ENCODE data around the gene SEPHS1.
"Not testable (repeated sequence)": the region's sequence is repeated elsewhere in the genome, so short reads cannot be mapped to it uniquely, and the experiment has no call there.

Gene SEPHS1

GRCh38 chr10:13276749-13277365 lies 71.2 kb downstream of the SEPHS1 start:
- DNase-seq, result no peak

GRCh38 chr10:13276146-13276545 lies 71.9 kb downstream of the SEPHS1 start:
- not testable (repeated sequence) for DNase-seq

GRCh38 chr10:13272164-13272571 lies 75.9 kb downstream of the SEPHS1 start:
- no peak for DNase-seq

GRCh38 chr10:13271552-13272163 lies 76.4 kb downstream of the SEPHS1 start:
- peak; percentile 62 for DNase-seq

GRCh38 chr10:13270877-13271551 lies 77.1 kb downstream of the SEPHS1 start:
- no peak for DNase-seq

GRCh38 chr10:13268841-13269240 lies 79.3 kb downstream of the SEPHS1 start:
- no peak for DNase-seq

GRCh38 chr10:13268310-13268709 lies 79.8 kb downstream of the SEPHS1 start:
- no peak for DNase-seq

All from CD4-positive, alpha-beta T cell treated with Interleukin-17A for 1 hour (primary cell).